CD14-positive monocyte (primary cell): Measurements from ENCODE around the gene PREX1. TPM values are rescaled to one million over a fixed set of nuclear protein-coding genes. Genes with fewer than 3 reads are reported as not detected.

ENCODE experiments used
- DNase-seq, 3 donors: peaks; one replicate each; pipeline ENCODE4 v3.0.0-alpha.2; 2011 to 2022
- H2AFZ ChIP-seq: 2 replicates; pipeline ENCODE4 v1.6.0; 2012; ENCODE audit warnings: mild to moderate bottlenecking, low read depth, low read length, inconsistent platforms; ENCODE audit not compliant: insufficient read depth, poor library complexity, severe bottlenecking
- H3K27ac ChIP-seq, 2 donors: 1 replicate in 1 of 2; 2 replicates in 1 of 2; pipeline ENCODE4 v1.5.1; 2012 to 2013; ENCODE audit warnings: low read length in 2 of 2, control low read depth in 1 of 2, inconsistent platforms in 1 of 2, low read depth in 1 of 2, mild to moderate bottlenecking in 1 of 2
- H3K27me3 ChIP-seq, 2 donors: one replicate each; pipeline versions ENCODE4 v1.6.0 to v1.6.1; 2011 to 2013; ENCODE audit warnings: low read length in 2 of 2; ENCODE audit not compliant: control insufficient read depth in 2 of 2, insufficient read depth in 2 of 2
- H3K36me3 ChIP-seq, 2 donors: replicated peaks in 1 of 2; 1 replicate in 1 of 2; 2 replicates in 1 of 2; pipeline versions ENCODE4 v1.5.1 to v1.6.1; 2012 to 2013; ENCODE audit warnings: low read length in 2 of 2, control low read depth in 1 of 2, inconsistent platforms in 1 of 2, mild to moderate bottlenecking in 1 of 2; ENCODE audit not compliant: insufficient read depth in 2 of 2, control insufficient read depth in 1 of 2
- H3K4me1 ChIP-seq, 2 donors: 1 replicate in 1 of 2; 2 replicates in 1 of 2; pipeline versions ENCODE4 v1.5.1 to v1.6.1; 2012 to 2013; ENCODE audit warnings: low read length in 2 of 2, control low read depth in 1 of 2, inconsistent platforms in 1 of 2, mild to moderate bottlenecking in 1 of 2, moderate library complexity in 1 of 2; ENCODE audit not compliant: insufficient read depth in 2 of 2, control insufficient read depth in 1 of 2
- H3K4me2 ChIP-seq: replicated peaks from 2 replicates; pipeline ENCODE3; 2012; ENCODE audit warnings: low read length, moderate library complexity, mild to moderate bottlenecking; ENCODE audit not compliant: poor library complexity, severe bottlenecking; ENCODE audit errors: extremely low read depth
- H3K4me3 ChIP-seq, 3 experiments: fragments of 200-600 bp in 1 of 3; sonication (generic) in 1 of 3; replicated peaks in 1 of 3; 1 replicate in 2 of 3; 2 replicates in 1 of 3; pipeline ENCODE4 v1.5.1; 2011 to 2013; ENCODE audit warnings: low read length in 3 of 3, mild to moderate bottlenecking in 3 of 3, control low read depth in 2 of 3, low read depth in 2 of 3, inconsistent platforms in 1 of 3, moderate library complexity in 1 of 3
- H3K79me2 ChIP-seq: 2 replicates; pipeline ENCODE4 v1.6.0; 2012; ENCODE audit warnings: mild to moderate bottlenecking, control low read depth, inconsistent platforms, low read length, moderate library complexity; ENCODE audit not compliant: insufficient read depth
- H3K9ac ChIP-seq: 2 replicates; pipeline ENCODE4 v1.6.0; 2017; ENCODE audit warnings: low read length, mild to moderate bottlenecking; ENCODE audit not compliant: insufficient read depth, poor library complexity, severe bottlenecking
- H3K9me3 ChIP-seq, 2 donors: replicated peaks in 1 of 2; 1 replicate in 1 of 2; 2 replicates in 1 of 2; pipeline versions ENCODE4 v1.5.1 to v1.6.1; 2012 to 2013; ENCODE audit warnings: low read length in 2 of 2, control low read depth in 1 of 2; ENCODE audit not compliant: control insufficient read depth in 1 of 2, insufficient read depth in 1 of 2
- H4K20me1 ChIP-seq: 2 replicates; pipeline ENCODE4 v1.6.0; 2012; ENCODE audit warnings: mild to moderate bottlenecking, low read length, control low read depth, moderate library complexity; ENCODE audit not compliant: insufficient read depth
- H3K27ac Mint-ChIP-seq, 7 donors: one replicate each; pipeline ENCODE4 v1.8.0; 2020; ENCODE audit warnings: mild to moderate bottlenecking in 7 of 7, mixed read lengths in 7 of 7, moderate library complexity in 6 of 7, inconsistent platforms in 2 of 7
- H3K27me3 Mint-ChIP-seq, 3 donors: one replicate each; pipeline ENCODE4 v1.8.0; 2021 to 2022; ENCODE audit warnings: low read depth in 3 of 3, mild to moderate bottlenecking in 3 of 3, mixed read lengths in 3 of 3, moderate library complexity in 3 of 3, inconsistent platforms in 1 of 3
- H3K36me3 Mint-ChIP-seq, 2 donors: one replicate each; pipeline ENCODE4 v1.8.0; 2020; ENCODE audit warnings: mixed read lengths in 2 of 2, inconsistent platforms in 1 of 2, mild to moderate bottlenecking in 1 of 2
- H3K4me1 Mint-ChIP-seq: one replicate; pipeline ENCODE4 v1.8.0; 2020; ENCODE audit warnings: mild to moderate bottlenecking, mixed read lengths
- H3K4me3 Mint-ChIP-seq, 2 donors: one replicate each; pipeline ENCODE4 v1.8.0; 2020; ENCODE audit warnings: mild to moderate bottlenecking in 2 of 2, mixed read lengths in 2 of 2, moderate library complexity in 1 of 2
- H3K9me3 Mint-ChIP-seq, 7 donors: one replicate each; pipeline ENCODE4 v1.8.0; 2020 to 2022; ENCODE audit warnings: mixed read lengths in 7 of 7, mild to moderate bottlenecking in 6 of 7, moderate library complexity in 6 of 7, inconsistent platforms in 2 of 7
- WGBS: methylation state at CpG from one replicate; pipeline ENCODE4 v1.1.5; 2013; ENCODE audit warnings: missing lambda C conversion rate; ENCODE audit not compliant: insufficient coverage; 5-methylcytosine and 5-hydroxymethylcytosine counted together
- intact Hi-C, 2 donors: fragments of 100-400 bp; cut with micrococcal nuclease; formaldehyde crosslinking; loops; one replicate each; pipeline versions ENCODE4 v1.15.0 to v1.15.1; 2023
- polyA plus RNA-seq, 3 donors: library from polyadenylated mRNA; depleted of rRNA in 1 of 3; unstranded in 2 of 3; stranded (reverse) in 1 of 3; fragments of 300-500 nt in 2 of 3; fragments of >200 nt in 1 of 3; fragmentation: Illumina TruSeq in 2 of 3; gene quantifications; 1 replicate in 2 of 3; 2 replicates in 1 of 3; pipeline ENCODE4 v1.2.3, GENCODE V29; 2012 to 2021
- TF ChIP-seq, protein P1 (sequence below): fragments of 200-600 bp; IDR thresholded peaks from one replicate; pipeline ENCODE4 v1.8.0; 2022; ENCODE audit warnings: antibody characterized with exemption, mild to moderate bottlenecking

PREX1 gene
- polyA plus RNA-seq, 3 donors, result 24.3 to 114 (median 27.5) TPM

DNA sequence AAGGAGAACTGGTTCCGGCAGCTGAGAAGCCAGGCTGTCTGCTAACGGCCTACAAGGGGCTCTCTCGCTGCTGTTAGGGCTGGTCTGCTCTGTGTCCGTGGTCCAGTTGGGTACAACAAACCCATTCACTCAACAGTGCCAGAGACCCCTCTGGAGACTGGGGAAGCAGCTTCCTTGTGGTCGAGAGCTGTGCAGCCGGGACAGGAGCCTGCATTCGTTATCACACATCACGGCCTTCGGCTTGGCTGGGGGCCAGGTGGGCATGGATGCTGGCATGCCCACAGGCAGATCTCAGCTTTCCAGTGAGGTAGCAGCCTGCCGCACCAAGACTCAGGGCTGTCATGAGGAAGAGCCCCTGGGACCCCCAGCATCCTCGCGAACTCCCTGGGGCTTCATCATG, 124.7 kb downstream of the PREX1 start:
- Mint-ChIP-seq H3K4me1 (peaks cover 33% of the 10 kb centered on the region), H3K27ac (peak overlapping the region in 5 of 7 donors; percentile 34 to 86 (median 62)), H3K27me3 (no peaks in the 10 kb centered on the region), H3K4me3 (no peak overlapping the region), H3K9me3 (no peaks in the 10 kb centered on the region), H3K36me3 (peaks cover 80 to 93% of the 10 kb centered on the region in 2 donors)
- peak overlapping the region; percentile 11 for H3K9ac ChIP-seq
- H3K9me3 ChIP-seq, result no peaks in the 10 kb centered on the region
- intact Hi-C loops, result loop anchor here in 1 of 2 donors (10.0 kb wide), 1 partner anchor 192 kb away; no protein-coding TSS in a partner anchor
- H3K4me2 ChIP-seq, result no peak overlapping the region
- WGBS, result 74% methylated on average over 11 of the region's 12 CpGs
- peaks cover 95% of the 10 kb centered on the region for H3K79me2 ChIP-seq
- TF ChIP-seq, protein P1, sequence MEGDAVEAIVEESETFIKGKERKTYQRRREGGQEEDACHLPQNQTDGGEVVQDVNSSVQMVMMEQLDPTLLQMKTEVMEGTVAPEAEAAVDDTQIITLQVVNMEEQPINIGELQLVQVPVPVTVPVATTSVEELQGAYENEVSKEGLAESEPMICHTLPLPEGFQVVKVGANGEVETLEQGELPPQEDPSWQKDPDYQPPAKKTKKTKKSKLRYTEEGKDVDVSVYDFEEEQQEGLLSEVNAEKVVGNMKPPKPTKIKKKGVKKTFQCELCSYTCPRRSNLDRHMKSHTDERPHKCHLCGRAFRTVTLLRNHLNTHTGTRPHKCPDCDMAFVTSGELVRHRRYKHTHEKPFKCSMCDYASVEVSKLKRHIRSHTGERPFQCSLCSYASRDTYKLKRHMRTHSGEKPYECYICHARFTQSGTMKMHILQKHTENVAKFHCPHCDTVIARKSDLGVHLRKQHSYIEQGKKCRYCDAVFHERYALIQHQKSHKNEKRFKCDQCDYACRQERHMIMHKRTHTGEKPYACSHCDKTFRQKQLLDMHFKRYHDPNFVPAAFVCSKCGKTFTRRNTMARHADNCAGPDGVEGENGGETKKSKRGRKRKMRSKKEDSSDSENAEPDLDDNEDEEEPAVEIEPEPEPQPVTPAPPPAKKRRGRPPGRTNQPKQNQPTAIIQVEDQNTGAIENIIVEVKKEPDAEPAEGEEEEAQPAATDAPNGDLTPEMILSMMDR, result no peak
- no peak overlapping the region for H3K4me3 ChIP-seq
- H3K4me1 ChIP-seq, result peaks cover 18 to 34% of the 10 kb centered on the region in 2 donors
- no peaks in the 10 kb centered on the region for H3K27me3 ChIP-seq
- no peak overlapping the region for H2AFZ ChIP-seq
- H3K36me3 ChIP-seq, result peaks cover 88 to 100% of the 10 kb centered on the region in 2 donors
- peaks cover 99% of the 10 kb centered on the region for H4K20me1 ChIP-seq
- DNase-seq, result no peak
- H3K27ac ChIP-seq, result peak overlapping the region; percentile 18 to 72

DNA sequence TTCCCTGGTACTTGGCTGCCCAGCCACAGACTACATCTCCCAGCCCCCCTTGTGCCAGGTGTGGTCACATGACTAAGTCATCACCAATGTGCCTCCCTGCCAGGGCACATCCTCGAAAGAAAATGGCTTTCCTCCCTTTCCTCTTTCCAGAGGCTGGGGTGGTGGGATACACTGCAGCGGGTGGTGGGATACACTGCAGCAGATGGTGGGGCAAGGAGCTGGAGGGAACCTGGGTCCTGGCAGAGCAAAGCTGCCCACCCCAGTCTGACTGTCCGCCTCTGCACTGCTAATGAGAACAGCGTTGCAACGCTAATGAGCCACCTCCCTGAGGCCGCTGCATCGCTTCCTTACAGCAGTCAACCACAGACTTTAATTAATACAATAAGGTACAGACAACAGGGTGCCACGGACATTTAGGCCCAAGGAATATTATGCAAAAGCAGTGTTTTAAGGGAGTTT, 125.3 kb downstream of the PREX1 start:
- Histone ChIP-seq H3K4me2 (no peak overlapping the region), H3K4me1 (peaks cover 18 to 34% of the 10 kb centered on the region in 2 donors), H3K27ac (peak overlapping the region; percentile 21 to 72), H3K4me3 (no peak overlapping the region), H3K9me3 (no peaks in the 10 kb centered on the region), H3K36me3 (peaks cover 89 to 100% of the 10 kb centered on the region in 2 donors), H2AFZ (no peak overlapping the region), H3K27me3 (no peaks in the 10 kb centered on the region), H4K20me1 (peaks cover 99% of the 10 kb centered on the region), H3K9ac (peak overlapping the region; percentile 11), H3K79me2 (peaks cover 94% of the 10 kb centered on the region)
- peak overlapping the region in 6 of 7 donors; percentile 37 to 86 (median 62) for H3K27ac Mint-ChIP-seq
- WGBS, result 70% methylated on average over 4 of the region's 8 CpGs
- no peaks in the 10 kb centered on the region for H3K9me3 Mint-ChIP-seq
- H3K4me1 Mint-ChIP-seq, result peaks cover 34% of the 10 kb centered on the region
- intact Hi-C loops, result loop anchor here in 1 of 2 donors (10.0 kb wide), 1 partner anchor 192 kb away; no protein-coding TSS in a partner anchor
- no peaks in the 10 kb centered on the region for H3K27me3 Mint-ChIP-seq
- no peak overlapping the region for H3K4me3 Mint-ChIP-seq
- H3K36me3 Mint-ChIP-seq, result peaks cover 82 to 93% of the 10 kb centered on the region in 2 donors
- TF ChIP-seq, protein P1, result no peak
- no peak for DNase-seq
